ENCODE data around the gene MXI1.

Gene MXI1

DNA sequence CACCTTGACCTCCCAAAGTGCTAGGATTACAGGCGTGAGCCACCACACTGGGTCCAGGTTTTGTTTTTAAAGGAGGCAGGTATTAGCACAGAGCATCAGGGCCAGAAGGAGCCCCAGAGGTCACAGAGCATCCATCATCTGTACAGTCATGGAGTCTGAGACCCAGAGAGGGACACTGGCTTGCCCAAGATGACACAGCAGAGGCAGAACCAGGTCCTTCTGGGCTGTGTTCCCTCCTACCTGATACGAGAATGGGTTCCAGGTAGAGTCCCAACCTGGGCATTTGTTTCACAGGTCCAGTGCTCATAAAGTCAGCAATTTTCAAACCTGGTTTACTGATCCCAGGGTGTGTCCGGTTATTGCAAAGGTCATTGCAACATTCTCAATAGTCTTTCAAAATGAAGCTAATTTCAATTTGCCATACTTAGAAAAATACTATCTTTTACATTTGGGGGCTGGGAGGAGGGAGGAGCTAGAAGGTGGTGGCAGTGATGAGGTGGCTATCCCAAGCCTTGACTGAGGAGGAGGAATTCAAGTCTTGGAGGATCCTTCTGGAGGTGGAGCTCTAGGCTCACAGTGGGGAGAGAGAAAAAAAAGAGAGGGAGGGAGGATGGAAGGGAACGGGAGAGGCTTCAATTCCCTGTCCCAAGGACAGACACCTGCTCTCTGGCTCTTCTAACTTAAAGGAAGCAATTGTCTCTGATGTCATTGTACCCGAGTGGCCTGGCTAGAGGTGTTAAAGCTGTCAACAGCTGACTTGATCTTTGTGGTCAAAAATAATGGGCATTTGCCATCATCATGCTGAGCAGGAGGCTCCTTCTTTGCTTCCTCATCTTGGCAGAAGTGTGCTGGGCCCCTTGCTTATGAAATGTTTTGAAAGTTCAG, 8.1 kb downstream of the MXI1 start:
- in situ Hi-C loops (cut with MboI; ENCODE audit: low sequenced_read_pairs), result no loop called here

DNA sequence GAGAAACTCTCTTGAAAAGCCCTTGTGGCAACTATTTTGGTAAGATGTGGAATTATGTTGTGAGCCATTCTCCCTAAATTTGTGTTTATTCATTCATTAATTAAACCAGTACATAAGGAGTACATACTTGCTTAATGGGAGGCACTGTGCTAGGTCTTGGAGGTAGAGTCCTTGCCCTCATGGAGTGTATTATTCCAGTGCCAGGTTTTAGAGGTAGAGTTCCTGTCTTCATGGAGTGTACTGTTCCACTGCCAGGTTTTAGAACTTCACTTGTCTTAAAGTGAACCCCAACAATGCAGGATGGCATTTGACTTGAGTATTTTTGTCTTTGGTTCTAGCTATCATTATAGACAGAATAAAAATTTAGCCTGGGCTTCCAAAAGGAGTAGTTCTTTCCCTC, 8.8 kb downstream of the MXI1 start:
- in situ Hi-C loops (cut with MboI; ENCODE audit: low sequenced_read_pairs), result no loop called here

DNA sequence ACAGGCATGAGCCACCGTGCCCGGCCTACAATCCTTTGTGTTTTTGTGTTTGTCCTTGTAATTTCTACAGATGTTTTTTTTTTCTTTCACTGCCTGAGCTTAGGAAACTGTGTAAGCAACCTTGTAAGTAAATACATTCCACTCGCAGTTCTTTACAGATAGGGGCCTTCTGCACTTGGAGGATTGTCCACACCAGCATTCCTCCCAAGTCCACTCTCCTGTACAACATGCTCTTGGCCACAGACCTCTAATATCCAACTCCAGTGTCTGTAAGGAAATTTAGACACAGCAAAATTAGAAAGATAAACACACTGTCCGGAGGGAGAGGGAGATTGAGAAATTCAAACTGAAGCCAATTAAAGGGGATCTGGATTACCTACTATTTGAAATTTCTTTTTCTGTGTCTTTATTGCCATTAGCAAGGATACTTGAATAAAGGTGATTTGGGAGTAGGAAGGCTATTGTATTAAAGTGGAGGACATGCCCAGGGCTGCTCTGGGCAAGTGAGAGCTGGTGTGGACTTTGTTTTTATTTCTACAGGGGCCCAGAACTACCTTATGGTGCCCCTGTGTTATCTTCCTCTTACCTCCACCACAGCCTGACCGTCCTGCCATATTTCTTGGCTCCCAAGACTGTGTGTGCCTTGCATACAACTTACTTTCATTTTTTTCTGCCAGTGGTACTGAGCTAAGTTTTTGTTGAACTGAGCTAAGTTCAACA, 9.7 kb downstream of the MXI1 start:
- in situ Hi-C loops (cut with MboI; ENCODE audit: low sequenced_read_pairs), result no loop called here

DNA sequence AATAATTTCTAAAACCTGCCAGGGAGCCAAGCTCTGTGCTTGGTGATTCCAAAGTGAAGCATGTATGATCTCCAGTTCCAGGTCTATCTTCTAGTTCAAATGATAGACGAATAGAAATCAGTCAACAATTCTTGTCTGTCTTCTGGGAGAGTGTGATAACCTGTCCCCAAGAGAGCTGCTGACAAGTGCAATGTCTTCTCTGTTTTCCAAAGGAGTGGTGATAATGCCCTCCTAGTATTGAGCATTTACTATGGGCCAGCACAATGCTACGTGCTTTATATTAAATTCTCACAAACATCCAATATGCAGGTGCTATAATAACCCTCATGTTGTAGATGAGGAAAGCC, 10.2 kb downstream of the MXI1 start:
- in situ Hi-C loops (cut with MboI; ENCODE audit: low sequenced_read_pairs), result no loop called here

DNA sequence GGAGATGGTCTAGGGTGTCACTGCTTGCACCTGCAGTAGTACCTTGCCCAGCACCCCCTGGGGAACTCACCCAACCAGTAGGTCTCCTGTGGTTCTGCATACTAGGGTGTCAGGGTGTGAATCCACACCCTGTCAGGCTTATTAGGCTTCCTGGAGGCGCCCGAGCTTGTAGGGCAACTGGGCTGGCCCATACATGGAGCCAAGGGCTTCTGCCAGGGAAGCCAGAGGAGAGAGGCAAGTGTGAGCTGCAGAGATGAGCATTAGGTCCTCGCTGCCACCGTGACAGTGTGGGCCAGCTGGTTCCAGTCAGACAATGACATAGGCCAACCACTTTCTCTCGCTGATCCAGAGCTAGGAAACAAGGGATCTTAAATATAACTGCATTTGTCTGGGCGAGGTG, 11.2 kb downstream of the MXI1 start:
- in situ Hi-C loops (cut with MboI; ENCODE audit: low sequenced_read_pairs), result no loop called here

GRCh38 chr10:110219884-110220283, 12.5 kb downstream of the MXI1 start:
- in situ Hi-C loops (cut with MboI; ENCODE audit: low sequenced_read_pairs), result no loop called here

DNA sequence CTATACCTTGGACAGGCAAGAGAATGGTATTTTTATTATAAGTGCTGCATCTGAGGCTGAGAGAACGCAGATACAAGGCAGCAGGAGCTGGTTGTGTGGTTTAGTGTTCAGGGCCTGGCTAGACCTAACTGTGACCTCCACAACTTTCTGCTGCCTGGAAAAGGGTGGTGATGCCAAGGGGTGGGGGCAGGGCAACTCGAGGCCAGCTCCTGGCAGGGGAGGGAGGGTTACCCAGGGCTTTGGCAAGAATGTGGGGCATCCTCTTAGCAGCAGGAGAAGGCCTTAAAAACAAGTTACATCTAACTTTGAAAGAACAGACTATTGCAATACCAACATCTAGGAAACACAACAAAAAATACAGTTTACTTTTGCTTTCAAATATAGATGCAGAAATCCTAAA, 13.0 kb downstream of the MXI1 start:
- in situ Hi-C loops (cut with MboI; ENCODE audit: low sequenced_read_pairs), result no loop called here

DNA sequence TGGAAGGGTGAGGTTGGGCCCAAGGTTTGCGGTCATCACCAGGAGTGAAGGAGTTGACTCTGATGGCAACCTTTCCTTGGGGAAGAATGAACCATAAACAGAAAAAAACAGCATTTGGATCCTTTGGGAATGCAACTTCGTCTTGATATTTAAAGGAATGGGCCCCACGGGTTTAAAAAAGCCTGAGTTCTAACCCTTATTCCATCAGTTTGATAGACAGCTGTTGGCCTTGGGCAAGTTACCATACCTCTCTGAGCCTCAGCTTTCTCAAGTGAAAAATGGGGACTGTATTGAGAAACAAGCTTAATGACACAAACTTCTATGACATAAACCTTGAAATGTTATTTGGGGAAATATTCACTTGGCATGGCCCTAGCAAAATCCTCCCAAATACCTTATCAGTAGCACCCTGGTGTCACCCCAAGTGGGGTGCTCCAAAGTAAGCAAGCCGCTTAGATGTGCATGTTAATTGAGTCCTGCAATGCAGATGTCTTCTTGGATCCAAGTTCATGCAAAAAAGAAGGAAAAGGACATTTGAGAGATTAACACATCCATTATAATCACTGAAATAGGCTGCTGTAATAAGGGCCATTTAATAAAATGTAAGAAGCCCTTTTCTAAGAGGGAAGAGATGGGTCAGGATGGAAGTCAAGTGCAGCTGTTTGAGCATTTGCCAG, 13.8 kb downstream of the MXI1 start:
- in situ Hi-C loops (cut with MboI; ENCODE audit: low sequenced_read_pairs), result no loop called here

DNA sequence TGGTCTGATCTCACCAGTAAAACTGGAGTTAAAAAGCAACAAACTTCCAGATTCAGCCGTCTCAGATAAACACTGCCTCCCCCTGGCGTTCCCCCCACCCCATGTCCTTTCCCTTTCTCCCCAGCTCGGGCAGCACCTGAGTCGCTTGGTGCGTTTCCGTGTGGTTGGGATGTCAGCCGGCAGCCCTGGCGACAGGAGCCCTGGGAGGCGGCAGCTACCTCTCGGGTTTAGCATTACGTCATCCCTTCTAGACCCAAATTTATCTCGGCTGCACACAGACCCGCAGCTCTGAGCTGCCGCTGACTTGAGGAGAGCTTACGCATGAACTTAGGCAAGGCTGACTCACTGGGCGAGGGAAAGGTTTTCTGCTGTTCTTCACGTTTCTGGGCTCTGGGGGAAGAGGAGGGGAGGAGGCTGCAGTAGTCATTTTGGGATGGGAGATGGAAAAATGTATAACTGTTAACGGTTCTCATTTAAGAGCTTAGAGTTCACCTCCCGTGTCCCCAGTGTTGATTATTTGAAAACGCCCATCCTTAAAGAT, 14.4 kb downstream of the MXI1 start:
- in situ Hi-C loops (cut with MboI; ENCODE audit: low sequenced_read_pairs), result no loop called here

GRCh38 chr10:110222641-110223297, 15.4 kb downstream of the MXI1 start:
- in situ Hi-C loops (cut with MboI; ENCODE audit: low sequenced_read_pairs), result no loop called here

GRCh38 chr10:110223298-110223925, 16.0 kb downstream of the MXI1 start:
- in situ Hi-C loops (cut with MboI; ENCODE audit: low sequenced_read_pairs), result no loop called here

DNA sequence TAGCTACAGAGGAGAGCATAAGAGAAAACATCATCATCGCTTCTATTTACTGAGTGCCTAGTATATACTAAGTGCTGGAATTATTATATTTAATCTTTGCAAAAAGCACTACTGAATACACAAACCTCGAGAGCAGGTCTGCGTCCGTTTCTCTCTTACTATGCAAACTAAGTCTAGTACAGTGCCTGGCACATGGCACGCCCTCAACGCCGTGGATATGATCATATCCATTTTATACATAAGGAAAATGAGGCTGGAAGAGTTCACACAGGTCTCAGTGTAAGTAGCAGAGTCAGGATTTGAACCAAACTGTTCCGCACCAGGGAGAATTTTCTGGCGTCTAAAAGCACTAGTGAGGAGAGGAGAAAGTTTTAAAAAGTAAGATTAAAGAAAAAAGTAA, 17.6 kb downstream of the MXI1 start:
- in situ Hi-C loops (cut with MboI; ENCODE audit: low sequenced_read_pairs), result no loop called here

- in situ Hi-C loops (cut with MboI; ENCODE audit: low sequenced_read_pairs), result no loop called here
Measured at GRCh38 chr10:110225441-110225755, 18.0 kb downstream of the MXI1 start.

DNA sequence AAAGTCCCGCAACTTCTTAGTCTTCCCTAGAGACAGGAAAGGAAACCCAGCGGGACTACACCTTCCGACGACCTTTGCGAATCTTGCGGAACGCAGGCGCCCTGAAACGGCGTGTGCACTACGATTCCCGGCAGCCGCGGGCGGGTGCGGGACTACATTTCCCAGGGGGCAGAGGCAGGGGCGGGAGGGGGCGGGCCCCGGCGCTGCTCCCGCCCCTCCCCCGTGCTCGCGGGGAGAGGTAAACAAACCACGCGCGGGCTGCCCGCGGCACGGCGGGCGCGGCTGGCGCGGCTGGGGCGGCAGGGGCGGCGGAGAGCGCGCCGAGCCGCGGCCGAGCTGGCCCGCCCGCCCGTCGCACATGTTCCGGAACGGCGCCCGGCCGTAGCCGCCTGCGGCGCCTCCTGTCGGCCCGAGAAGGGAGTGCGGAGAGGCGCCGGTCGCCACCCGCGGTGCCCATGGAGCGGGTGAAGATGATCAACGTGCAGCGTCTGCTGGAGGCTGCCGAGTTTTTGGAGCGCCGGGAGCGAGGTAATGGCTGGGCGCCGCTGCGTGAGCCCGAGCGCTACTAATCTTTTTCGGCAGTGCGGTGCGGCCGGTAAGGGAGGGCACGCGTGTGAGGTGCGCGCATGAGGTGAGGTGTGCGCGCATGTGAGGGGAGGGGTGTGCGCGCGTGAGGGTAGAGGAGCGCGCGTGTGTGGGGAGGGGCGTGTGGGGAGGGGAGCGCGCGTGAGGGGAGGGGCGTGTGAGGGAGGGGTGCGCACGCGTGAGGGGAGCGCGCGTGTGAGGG, 18.5 kb downstream of the MXI1 start:
- in situ Hi-C loops (cut with MboI; ENCODE audit: low sequenced_read_pairs), result no loop called here

DNA sequence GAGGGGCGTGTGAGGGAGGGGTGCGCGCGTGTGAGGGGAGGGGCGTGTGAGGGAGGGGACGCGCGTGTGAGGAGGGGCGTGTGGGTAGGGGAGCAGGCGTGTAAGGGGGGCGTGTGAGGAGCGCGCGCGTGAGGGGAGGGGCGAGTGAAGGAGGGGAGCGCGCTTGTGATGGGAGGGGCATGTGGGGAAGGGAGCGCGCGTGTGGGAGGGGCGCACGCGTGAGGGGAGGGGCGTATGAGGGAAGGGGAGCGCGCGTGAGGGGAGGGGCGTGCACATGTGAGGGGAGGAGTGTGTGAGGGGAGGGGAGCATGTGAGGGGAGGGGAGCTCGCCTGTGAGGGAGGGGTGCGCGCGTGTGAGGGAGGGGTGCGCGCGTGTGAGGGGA, 19.1 kb downstream of the MXI1 start:
- in situ Hi-C loops (cut with MboI; ENCODE audit: low sequenced_read_pairs), result no loop called here

DNA sequence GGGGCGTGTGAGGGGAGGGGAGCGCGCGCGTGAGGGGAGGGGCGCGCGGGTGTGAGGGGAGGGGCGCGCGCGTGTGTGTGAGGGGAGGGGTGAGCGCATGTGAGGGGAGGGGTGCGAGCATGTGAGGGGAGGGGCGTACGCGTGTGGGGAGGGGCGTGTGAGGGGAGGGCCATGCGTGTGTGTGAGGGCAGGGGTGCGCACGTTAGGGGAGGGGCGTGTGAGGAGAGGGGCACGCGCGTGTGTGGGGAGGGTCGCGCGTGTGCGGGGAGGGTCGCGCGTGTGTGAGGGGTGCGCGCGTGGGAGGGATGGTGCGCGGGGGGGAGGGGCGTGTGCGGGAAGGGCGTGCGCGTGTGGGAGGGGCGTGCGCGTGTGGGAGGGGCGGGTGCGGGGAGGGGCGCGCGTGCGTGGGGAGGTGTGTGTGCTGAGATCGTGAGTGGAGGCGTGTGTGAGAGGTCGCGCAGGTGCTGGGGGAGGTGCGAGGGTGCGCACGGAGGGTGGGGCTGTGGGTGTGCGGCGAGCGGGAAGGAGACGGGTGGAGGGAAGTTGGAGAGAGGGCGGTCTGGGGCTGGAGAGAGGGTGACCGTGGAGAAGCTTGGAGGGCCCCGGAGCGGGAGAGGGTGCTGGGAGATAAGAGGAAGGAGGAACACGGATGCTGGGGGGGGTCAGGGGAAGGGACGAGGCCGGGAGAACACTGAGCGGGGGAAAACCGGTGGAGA, 19.7 kb downstream of the MXI1 start:
- in situ Hi-C loops (cut with MboI; ENCODE audit: low sequenced_read_pairs), result no loop called here

GRCh38 chr10:110228066-110228465, 20.7 kb downstream of the MXI1 start:
- in situ Hi-C loops (cut with MboI; ENCODE audit: low sequenced_read_pairs), result no loop called here

GRCh38 chr10:110229155-110229554, 21.8 kb downstream of the MXI1 start:
- in situ Hi-C loops (cut with MboI; ENCODE audit: low sequenced_read_pairs), result no loop called here

DNA sequence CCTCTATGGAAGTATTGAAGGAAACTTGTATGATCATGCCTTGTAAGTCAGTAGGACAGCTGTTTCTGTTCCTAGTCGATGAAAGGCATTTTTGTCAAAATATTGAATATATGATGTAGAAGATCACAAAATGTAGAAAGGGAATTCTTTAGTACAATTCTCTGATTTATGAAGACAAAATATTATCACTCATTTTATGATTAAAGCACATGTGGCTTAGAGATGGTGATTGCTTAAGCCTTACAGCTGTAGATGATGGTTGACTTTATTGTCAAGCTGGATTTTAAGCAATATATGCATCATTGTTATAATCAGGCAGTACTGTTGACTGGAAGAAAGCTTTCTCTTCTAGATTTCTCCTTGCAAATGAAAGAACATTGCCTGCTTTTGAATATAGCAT, 26.4 kb downstream of the MXI1 start:
- in situ Hi-C loops (cut with MboI; ENCODE audit: low sequenced_read_pairs), result no loop called here
